Neural cell (in vitro differentiated cells): Measurements from ENCODE around the gene LTBP1. TPM values are rescaled to one million over a fixed set of nuclear protein-coding genes. Genes with fewer than 3 reads are reported as not detected.

ENCODE experiments used
- H2AFZ ChIP-seq: fragments of 200-600, 300-800 bp; sonication (generic), shearing (Covaris generic); 2 replicates; pipeline ENCODE4 v1.6.0; 2014; ENCODE audit warnings: low read depth, mild to moderate bottlenecking, antibody characterized with exemption, low read length, moderate library complexity
- H3F3A ChIP-seq: fragments of 200-600 bp; shearing (Covaris generic); 2 replicates; pipeline ENCODE4 v1.6.1; 2016; ENCODE audit warnings: mild to moderate bottlenecking, moderate library complexity, mixed read lengths, antibody characterized with exemption, low read length; ENCODE audit not compliant: insufficient read depth, poor library complexity, severe bottlenecking
- H3K27ac ChIP-seq: fragments of 200-600, 300-800 bp; sonication (generic), shearing (Covaris generic); 2 replicates; pipeline ENCODE4 v1.5.1; 2014; ENCODE audit warnings: mild to moderate bottlenecking, low read length, moderate library complexity
- H3K27me3 ChIP-seq: fragments of 300-800, 200-600 bp; sonication (generic), shearing (Covaris generic); 2 replicates; pipeline ENCODE4 v1.6.0; 2014; ENCODE audit warnings: mild to moderate bottlenecking, low read depth, low read length, moderate library complexity; ENCODE audit not compliant: insufficient read depth
- H3K36me3 ChIP-seq: fragments of 300-800, 200-600 bp; sonication (generic), shearing (Covaris generic); 2 replicates; pipeline ENCODE4 v1.5.1; 2014; ENCODE audit warnings: mild to moderate bottlenecking, antibody characterized with exemption, low read length, moderate library complexity; ENCODE audit not compliant: insufficient read depth
- H3K4me2 ChIP-seq: fragments of 300-800, 200-600 bp; sonication (generic), shearing (Covaris generic); 2 replicates; pipeline ENCODE4 v1.6.0; 2014; ENCODE audit warnings: mild to moderate bottlenecking, low read length
- H3K4me3 ChIP-seq: fragments of 300-800, 200-600 bp; sonication (generic), shearing (Covaris generic); 2 replicates; pipeline ENCODE4 v1.5.1; 2014; ENCODE audit warnings: mild to moderate bottlenecking, low read length, moderate library complexity
- H3K79me2 ChIP-seq: fragments of 200-600 bp; shearing (Covaris generic); replicated peaks from 2 replicates; pipeline ENCODE4 v1.6.0; 2014; ENCODE audit warnings: mild to moderate bottlenecking, low read length, moderate library complexity; ENCODE audit not compliant: insufficient read depth
- H3K9ac ChIP-seq: fragments of 300-800, 200-600 bp; sonication (generic), shearing (Covaris generic); 2 replicates; pipeline ENCODE4 v1.6.1; 2016; ENCODE audit warnings: mild to moderate bottlenecking, low read length, mixed read lengths
- H3K9me2 ChIP-seq: fragments of 200-600 bp; shearing (Covaris generic); 2 replicates; pipeline ENCODE4 v1.6.1; 2016; ENCODE audit warnings: mild to moderate bottlenecking, low read length, mixed read lengths; ENCODE audit not compliant: insufficient read depth
- H3K9me3 ChIP-seq: fragments of 200-600, 300-800 bp; sonication (generic), shearing (Covaris generic); 2 replicates; pipeline ENCODE4 v1.6.1; 2016; ENCODE audit warnings: mild to moderate bottlenecking, mixed run types, low read length, moderate library complexity, mixed read lengths
- H4K20me1 ChIP-seq: fragments of 200-600 bp; shearing (Covaris generic); 2 replicates; pipeline ENCODE4 v1.6.1; 2016; ENCODE audit warnings: mild to moderate bottlenecking, mixed run types; ENCODE audit not compliant: insufficient read depth
- CTCF ChIP-seq: fragments of 450-650 bp; IDR thresholded peaks from 2 replicates; pipeline ENCODE4 v1.5.1; 2014; ENCODE audit warnings: antibody characterized with exemption, mild to moderate bottlenecking, moderate library complexity; ENCODE audit not compliant: poor library complexity, severe bottlenecking
- EP300 ChIP-seq: fragments of 450-650 bp; conservative IDR thresholded peaks from 2 replicates; pipeline ENCODE4 v1.6.1; 2014; ENCODE audit warnings: antibody characterized with exemption, mild to moderate bottlenecking, moderate library complexity; ENCODE audit not compliant: poor library complexity, severe bottlenecking
- EZH2 ChIP-seq: fragments of 200-600, 300-800 bp; shearing (Covaris generic), sonication (generic); IDR thresholded peaks from 2 replicates; pipeline ENCODE4 v1.6.1; 2014; ENCODE audit warnings: antibody characterized with exemption, low read length, borderline replicate concordance, mild to moderate bottlenecking; ENCODE audit not compliant: insufficient read depth, poor library complexity, severe bottlenecking
- MXI1 ChIP-seq: fragments of 450-650 bp; conservative IDR thresholded peaks from 2 replicates; pipeline ENCODE4 v1.6.1; 2014; ENCODE audit warnings: antibody characterized with exemption, mild to moderate bottlenecking; ENCODE audit not compliant: poor library complexity, severe bottlenecking
- POLR2AphosphoS5 ChIP-seq: IDR thresholded peaks from 2 replicates; pipeline ENCODE4 v1.6.1; 2012
- RAD21 ChIP-seq: fragments of 450-650 bp; conservative IDR thresholded peaks from 2 replicates; pipeline ENCODE4 v1.6.1; 2014; ENCODE audit warnings: antibody characterized with exemption, mild to moderate bottlenecking, moderate library complexity
- REST ChIP-seq: IDR thresholded peaks from 2 replicates; pipeline ENCODE4 v1.6.1; 2012; ENCODE audit warnings: borderline replicate concordance
- SMC3 ChIP-seq: fragments of 450-650 bp; conservative IDR thresholded peaks from 2 replicates; pipeline ENCODE4 v1.6.1; 2014; ENCODE audit warnings: antibody characterized with exemption, mild to moderate bottlenecking, moderate library complexity; ENCODE audit not compliant: poor library complexity
- TAF1 ChIP-seq: IDR thresholded peaks from 2 replicates; pipeline ENCODE4 v1.6.1; 2012; ENCODE audit warnings: low read depth
- polyA plus RNA-seq: library from polyadenylated mRNA; depleted of rRNA; stranded (reverse); fragments of >200 nt; gene quantifications from 2 replicates; pipeline ENCODE4 v1.2.3, GENCODE V29; 2014

The LTBP1 gene
- polyA plus RNA-seq, 1 donor from 2014 or later: 1.8 TPM

GRCh38 chr2:33077311-33077710 lies 130.6 kb downstream of the LTBP1 start:
- Histone ChIP-seq H3K4me2 (no peak overlapping the region), H3K9me2 (no peaks in the 10 kb centered on the region), H3K36me3 (no peaks in the 10 kb centered on the region), H3K9me3 (no peaks in the 10 kb centered on the region), H3K9ac (no peak overlapping the region), H3K27me3 (no peaks in the 10 kb centered on the region), H4K20me1 (no peaks in the 10 kb centered on the region), H3F3A (no peaks in the 10 kb centered on the region), H2AFZ (no peak overlapping the region), H3K79me2 (no peaks in the 10 kb centered on the region), H3K27ac (no peak overlapping the region), H3K4me3 (no peak overlapping the region)
- TF ChIP-seq EZH2: no peak
- TF ChIP-seq MXI1: no peak
- no peak for TF ChIP-seq TAF1
- no peak for TF ChIP-seq RAD21
- TF ChIP-seq REST: no peak
- TF ChIP-seq CTCF: no peak
- no peak for TF ChIP-seq SMC3
- no peak for TF ChIP-seq EP300
- no peak for TF ChIP-seq POLR2AphosphoS5

GRCh38 chr2:33077844-33078243 lies 131.1 kb downstream of the LTBP1 start:
- Histone ChIP-seq H3K9me2 (no peaks in the 10 kb centered on the region), H3K4me2 (no peak overlapping the region), H3K79me2 (no peaks in the 10 kb centered on the region), H3F3A (no peaks in the 10 kb centered on the region), H3K4me3 (no peak overlapping the region), H3K27ac (no peak overlapping the region), H3K27me3 (no peaks in the 10 kb centered on the region), H2AFZ (no peak overlapping the region), H3K36me3 (no peaks in the 10 kb centered on the region), H3K9ac (no peak overlapping the region), H3K9me3 (no peaks in the 10 kb centered on the region), H4K20me1 (no peaks in the 10 kb centered on the region)
- TF ChIP-seq MXI1 (no peak), EZH2 (no peak), RAD21 (no peak), REST (no peak), SMC3 (no peak), TAF1 (no peak), CTCF (no peak), EP300 (no peak), POLR2AphosphoS5 (no peak)
